Nephron (organoid): Measurements from ENCODE around the gene PAQR9.

Source experiments
- H3K27ac Mint-ChIP-seq, 3 experiments: 2 replicates each; pipeline ENCODE4 v1.8.0; 2020; ENCODE audit warnings: mixed read lengths in 3 of 3, mild to moderate bottlenecking in 2 of 3, moderate library complexity in 1 of 3
- H3K27me3 Mint-ChIP-seq: 2 replicates; pipeline ENCODE4 v1.8.0; 2021; ENCODE audit warnings: low read depth, mild to moderate bottlenecking, moderate library complexity, mixed read lengths
- H3K36me3 Mint-ChIP-seq: 2 replicates; pipeline ENCODE4 v1.8.0; 2020; ENCODE audit warnings: low read depth, mixed read lengths
- H3K4me1 Mint-ChIP-seq: 2 replicates; pipeline ENCODE4 v1.8.0; 2020; ENCODE audit warnings: mixed read lengths
- H3K4me3 Mint-ChIP-seq, 3 experiments: 2 replicates each; pipeline ENCODE4 v1.8.0; 2020; ENCODE audit warnings: mild to moderate bottlenecking in 3 of 3, mixed read lengths in 3 of 3, moderate library complexity in 2 of 3
- H3K9me3 Mint-ChIP-seq: 2 replicates; pipeline ENCODE4 v1.8.0; 2020; ENCODE audit warnings: mixed read lengths
- TF ChIP-seq, protein P1 (sequence below), 3 experiments: fragments of 200-600 bp; sonication (generic); IDR thresholded peaks; one replicate each; pipeline ENCODE4 v1.5.0; 2021; ENCODE audit warnings: antibody characterized with exemption in 3 of 3; ENCODE audit not compliant: unreplicated experiment in 3 of 3

Gene PAQR9

DNA sequence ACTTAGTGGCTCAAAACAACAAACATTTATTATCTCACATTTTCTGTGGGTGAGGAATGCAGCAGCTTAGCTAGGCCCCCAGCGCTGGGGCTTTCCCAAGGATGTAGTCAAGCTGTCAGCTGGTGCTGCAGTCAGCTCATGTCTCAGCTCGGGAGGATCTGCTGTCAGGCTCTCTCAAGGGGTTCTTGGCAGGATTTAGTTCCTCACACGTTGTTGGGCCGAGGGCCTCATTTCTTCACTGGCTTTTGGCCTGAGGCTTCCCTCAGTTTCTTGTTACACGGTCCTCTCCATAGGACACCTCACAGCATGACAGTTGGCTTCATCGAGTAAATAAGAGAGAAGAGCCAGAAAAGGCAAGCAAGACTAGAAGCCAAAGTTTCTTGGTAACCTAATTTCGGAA lies 24.2 kb upstream of the PAQR9 start:
- Mint-ChIP-seq H3K4me3 (peak overlapping the region in 1 of 3 experiments; percentile 21), H3K36me3 (no peaks in the 10 kb centered on the region), H3K4me1 (peaks cover 13% of the 10 kb centered on the region), H3K9me3 (peaks cover 3% of the 10 kb centered on the region), H3K27me3 (peaks cover 3% of the 10 kb centered on the region), H3K27ac (peak overlapping the region; percentile 17 to 68 (median 33))
- TF ChIP-seq, protein P1, sequence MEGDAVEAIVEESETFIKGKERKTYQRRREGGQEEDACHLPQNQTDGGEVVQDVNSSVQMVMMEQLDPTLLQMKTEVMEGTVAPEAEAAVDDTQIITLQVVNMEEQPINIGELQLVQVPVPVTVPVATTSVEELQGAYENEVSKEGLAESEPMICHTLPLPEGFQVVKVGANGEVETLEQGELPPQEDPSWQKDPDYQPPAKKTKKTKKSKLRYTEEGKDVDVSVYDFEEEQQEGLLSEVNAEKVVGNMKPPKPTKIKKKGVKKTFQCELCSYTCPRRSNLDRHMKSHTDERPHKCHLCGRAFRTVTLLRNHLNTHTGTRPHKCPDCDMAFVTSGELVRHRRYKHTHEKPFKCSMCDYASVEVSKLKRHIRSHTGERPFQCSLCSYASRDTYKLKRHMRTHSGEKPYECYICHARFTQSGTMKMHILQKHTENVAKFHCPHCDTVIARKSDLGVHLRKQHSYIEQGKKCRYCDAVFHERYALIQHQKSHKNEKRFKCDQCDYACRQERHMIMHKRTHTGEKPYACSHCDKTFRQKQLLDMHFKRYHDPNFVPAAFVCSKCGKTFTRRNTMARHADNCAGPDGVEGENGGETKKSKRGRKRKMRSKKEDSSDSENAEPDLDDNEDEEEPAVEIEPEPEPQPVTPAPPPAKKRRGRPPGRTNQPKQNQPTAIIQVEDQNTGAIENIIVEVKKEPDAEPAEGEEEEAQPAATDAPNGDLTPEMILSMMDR (IDR thresholded peaks at IDR 0.05; ENCODE audit: unreplicated experiment in 3 of 3): no peak

DNA sequence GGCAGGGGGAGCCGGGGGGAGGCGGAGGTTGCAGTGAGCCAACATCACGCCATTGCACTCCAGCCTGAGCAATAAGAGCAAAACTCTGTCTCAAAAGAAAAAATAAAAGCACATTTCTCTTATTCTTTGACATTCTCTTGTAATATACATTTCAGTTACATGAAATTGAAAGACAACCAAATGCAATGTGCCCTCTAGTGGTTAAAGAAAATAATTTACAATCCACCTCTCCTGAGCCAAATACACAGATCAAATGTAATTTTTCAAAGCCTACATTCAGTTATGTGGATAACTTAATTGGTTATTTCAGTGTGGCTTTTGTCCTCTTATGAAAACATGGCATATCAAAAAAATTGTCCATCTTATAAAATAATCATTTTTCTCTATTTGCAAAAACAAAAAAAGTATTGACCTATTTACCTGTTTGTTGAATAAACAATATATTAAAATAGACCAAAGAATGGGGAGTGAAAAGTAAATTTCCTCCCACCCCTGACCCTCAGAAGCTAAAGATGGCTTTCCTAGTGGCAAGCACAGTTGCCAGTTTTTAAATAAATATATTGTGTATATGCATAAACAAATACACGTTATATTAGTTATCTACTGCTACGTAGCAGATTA lies 23.7 kb upstream of the PAQR9 start:
- Mint-ChIP-seq H3K36me3 (no peaks in the 10 kb centered on the region), H3K9me3 (peaks cover 3% of the 10 kb centered on the region), H3K4me3 (no peak overlapping the region), H3K4me1 (peaks cover 13% of the 10 kb centered on the region), H3K27ac (peak overlapping the region in 2 of 3 experiments; percentile 29 to 33), H3K27me3 (peaks cover 1% of the 10 kb centered on the region)
- TF ChIP-seq, protein P1 (IDR thresholded peaks at IDR 0.05; ENCODE audit: unreplicated experiment in 3 of 3): peak; percentile 66 to 78 (median 74)

DNA sequence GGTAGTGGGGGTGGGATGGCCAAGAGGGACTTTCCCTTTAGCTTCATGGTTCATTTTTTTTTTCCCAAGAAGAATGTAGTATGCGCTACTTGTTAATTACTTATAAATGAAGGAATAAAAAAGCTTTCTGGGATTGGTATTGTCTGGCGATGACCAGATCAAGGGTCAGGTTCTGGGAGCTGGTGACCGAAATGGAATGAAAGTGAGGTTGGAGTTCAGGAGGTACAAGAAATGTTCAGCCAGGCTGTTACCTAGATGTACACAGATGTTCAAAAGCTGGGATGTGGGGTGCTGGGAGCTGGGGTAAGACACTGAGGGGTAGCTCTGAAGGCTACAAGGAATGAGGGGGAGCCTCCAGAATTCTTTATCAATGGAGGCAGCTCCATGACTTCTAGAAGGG lies 20.8 kb upstream of the PAQR9 start:
- Mint-ChIP-seq H3K4me3 (no peak overlapping the region), H3K27me3 (no peaks in the 10 kb centered on the region), H3K4me1 (peaks cover 13% of the 10 kb centered on the region), H3K36me3 (no peaks in the 10 kb centered on the region), H3K9me3 (peaks cover 3% of the 10 kb centered on the region), H3K27ac (no peak overlapping the region)
- TF ChIP-seq, protein P1 (IDR thresholded peaks at IDR 0.05; ENCODE audit: unreplicated experiment in 3 of 3): no peak

DNA sequence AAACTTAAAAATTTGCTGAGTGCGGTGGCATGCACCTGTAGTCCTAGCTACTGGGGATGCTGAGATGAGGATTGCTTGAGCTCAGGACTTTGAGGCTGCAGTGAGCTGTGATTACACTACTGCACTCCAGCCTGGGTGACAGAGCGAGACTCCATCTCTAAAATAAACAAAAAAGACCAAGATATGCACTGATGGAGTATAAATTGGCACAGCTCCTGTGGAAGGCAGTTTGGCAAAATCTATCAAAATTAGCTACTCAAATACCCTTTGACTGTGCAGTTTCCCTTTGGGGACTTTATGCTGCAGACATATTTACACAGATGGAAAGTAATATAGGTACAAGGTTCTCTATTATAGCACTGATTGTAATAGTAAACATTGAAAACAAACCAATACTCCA lies 19.8 kb upstream of the PAQR9 start:
- Mint-ChIP-seq H3K4me3 (no peak overlapping the region), H3K27ac (no peak overlapping the region), H3K9me3 (peaks cover 3% of the 10 kb centered on the region), H3K36me3 (no peaks in the 10 kb centered on the region), H3K27me3 (no peaks in the 10 kb centered on the region), H3K4me1 (peaks cover 12% of the 10 kb centered on the region)
- TF ChIP-seq, protein P1 (IDR thresholded peaks at IDR 0.05; ENCODE audit: unreplicated experiment in 3 of 3): no peak

DNA sequence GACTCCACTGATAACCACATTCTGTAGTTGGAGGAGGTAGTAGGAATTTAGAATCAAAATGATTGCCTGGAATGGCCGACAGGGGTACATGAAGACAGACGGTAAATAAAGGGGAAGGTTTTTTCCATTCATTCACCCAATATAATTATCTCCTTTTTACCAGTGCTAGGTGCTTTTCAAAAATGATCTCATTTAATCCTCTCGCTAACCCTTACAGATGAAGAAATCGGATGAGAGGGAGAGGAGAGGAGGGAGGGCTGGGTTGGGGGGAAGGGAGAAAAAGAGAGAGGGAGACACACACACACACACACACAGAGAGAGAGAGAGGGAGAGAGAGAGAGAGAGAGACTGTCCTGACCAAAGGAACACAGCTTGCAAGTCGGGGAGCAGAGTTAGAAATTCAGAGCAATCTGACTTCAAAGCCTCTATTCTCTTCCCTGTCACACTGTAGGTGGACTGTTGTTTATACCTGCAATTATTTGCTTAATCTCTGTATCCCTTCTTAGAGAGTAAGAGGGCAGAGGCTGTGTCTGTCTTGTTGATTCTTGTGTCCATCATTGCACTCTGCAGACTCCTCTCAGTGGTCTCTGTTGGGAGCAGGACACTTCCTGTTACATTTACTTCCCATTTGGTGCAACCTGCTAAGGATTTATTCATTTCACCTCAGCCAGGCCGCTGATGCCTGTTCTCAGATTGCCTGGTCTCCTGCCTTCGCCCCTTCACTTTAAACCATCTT lies 18.7 kb upstream of the PAQR9 start:
- Mint-ChIP-seq H3K36me3 (no peaks in the 10 kb centered on the region), H3K9me3 (no peaks in the 10 kb centered on the region), H3K4me3 (no peak overlapping the region), H3K4me1 (peaks cover 3% of the 10 kb centered on the region), H3K27me3 (no peaks in the 10 kb centered on the region), H3K27ac (no peak overlapping the region)
- TF ChIP-seq, protein P1 (IDR thresholded peaks at IDR 0.05; ENCODE audit: unreplicated experiment in 3 of 3): no peak

DNA sequence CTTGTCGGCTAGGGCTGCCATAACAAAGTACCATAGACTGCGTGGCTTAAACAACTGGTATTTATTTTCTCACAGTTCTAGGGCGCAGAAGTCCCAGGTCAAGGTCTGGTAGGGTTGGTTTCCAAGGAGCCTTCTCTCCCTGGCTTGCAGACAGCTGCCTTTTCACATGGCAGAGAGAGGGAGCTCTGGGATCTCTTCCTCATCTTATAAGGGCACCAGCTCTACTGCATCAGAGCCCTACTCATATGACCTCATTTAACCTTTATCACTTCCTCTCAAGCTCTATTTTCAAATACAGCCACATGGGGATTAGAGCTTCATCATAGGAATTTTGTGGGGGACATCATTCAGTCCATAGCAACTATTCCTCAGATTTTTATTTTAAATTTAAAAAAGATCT lies 17.6 kb upstream of the PAQR9 start:
- TF ChIP-seq, protein P1 (IDR thresholded peaks at IDR 0.05; ENCODE audit: unreplicated experiment in 3 of 3): no peak
- H3K9me3 Mint-ChIP-seq: no peaks in the 10 kb centered on the region
- H3K27me3 Mint-ChIP-seq: no peaks in the 10 kb centered on the region
- no peak overlapping the region for H3K4me3 Mint-ChIP-seq
- no peak overlapping the region for H3K27ac Mint-ChIP-seq
- no peaks in the 10 kb centered on the region for H3K36me3 Mint-ChIP-seq
- H3K4me1 Mint-ChIP-seq: no peaks in the 10 kb centered on the region
